WTC11 (cell line): ENCODE measurements around the gene ARHGEF39. TPM values are rescaled to one million over a fixed set of nuclear protein-coding genes. Genes with fewer than 3 reads are reported as not detected.

ENCODE experiments used
- ATAC-seq: fragments of 200-7000 bp; cut with Tn5 transposase; 2 replicates; pipeline ENCODE4 v1.10.0; 2021; ENCODE audit warnings: mild to moderate bottlenecking, moderate library complexity
- CTCF ChIA-PET: fragments of 300-600 bp; sonication (Branson Sonifier 250); formaldehyde crosslinking; loops from one replicate; lab custom pipeline; 2021; ENCODE audit warnings: antibody characterized with exemption; lab: Charles Lee
- POLR2A ChIA-PET: fragments of 350-600 bp; sonication (Branson Sonifier 250); formaldehyde crosslinking; loops from one replicate; lab custom pipeline; 2021; ENCODE audit warnings: antibody characterized with exemption; lab: Charles Lee
- DNase-seq: peaks from one replicate; pipeline ENCODE4 v3.0.0; 2021; ENCODE audit warnings: low spot score
- H3K27ac Mint-ChIP-seq: 2 replicates; pipeline ENCODE4 v1.8.0; 2021; ENCODE audit warnings: mixed read lengths
- H3K27me3 Mint-ChIP-seq: 2 replicates; pipeline ENCODE4 v1.8.0; 2021; ENCODE audit warnings: low read depth, mild to moderate bottlenecking, moderate library complexity, mixed read lengths
- H3K36me3 Mint-ChIP-seq: 2 replicates; pipeline ENCODE4 v1.8.0; 2021; ENCODE audit warnings: mixed read lengths
- H3K4me1 Mint-ChIP-seq: 2 replicates; pipeline ENCODE4 v1.8.0; 2022; ENCODE audit warnings: mixed read lengths
- H3K4me3 Mint-ChIP-seq: 2 replicates; pipeline ENCODE4 v1.8.0; 2021; ENCODE audit warnings: mild to moderate bottlenecking, moderate library complexity, mixed read lengths
- H3K9me3 Mint-ChIP-seq: 2 replicates; pipeline ENCODE4 v1.8.0; 2021; ENCODE audit warnings: mixed read lengths
- ATF1 ChIP-seq: sonication (generic); formaldehyde crosslinking; IDR thresholded peaks from 2 replicates; pipeline ENCODE4 v1.8.1; 2023; ENCODE audit warnings: mild to moderate bottlenecking, moderate library complexity, missing genetic modification reagents
- ELF4 ChIP-seq: sonication (generic); formaldehyde crosslinking; IDR thresholded peaks from 2 replicates; pipeline ENCODE4 v1.8.1; 2022; ENCODE audit warnings: low read depth, mild to moderate bottlenecking, moderate library complexity, missing genetic modification reagents
- HMGA2 ChIP-seq: fragments of 250-450 bp; sonication (Bioruptor Pico); IDR thresholded peaks from 2 replicates; pipeline ENCODE4 v1.4.0; 2021; ENCODE audit warnings: mild to moderate bottlenecking, moderate library complexity
- RELA ChIP-seq: sonication (generic); formaldehyde crosslinking; IDR thresholded peaks from 2 replicates; pipeline ENCODE4 v1.8.1; 2022; ENCODE audit warnings: missing genetic modification reagents, mild to moderate bottlenecking, borderline replicate concordance
- RORB ChIP-seq: fragments of 250-450 bp; sonication (Bioruptor Pico); IDR thresholded peaks from 2 replicates; pipeline ENCODE4 v1.9.0; 2021; ENCODE audit warnings: mild to moderate bottlenecking
- SMAD3 ChIP-seq: sonication (generic); formaldehyde crosslinking; IDR thresholded peaks from 2 replicates; pipeline ENCODE4 v1.8.0; 2022; ENCODE audit warnings: missing genetic modification reagents, mild to moderate bottlenecking, borderline replicate concordance
- TP53 ChIP-seq: sonication (generic); formaldehyde crosslinking; IDR thresholded peaks from 2 replicates; pipeline ENCODE4 v1.8.1; 2023; ENCODE audit warnings: mild to moderate bottlenecking, missing genetic modification reagents
- ZNF138 ChIP-seq: sonication (generic); formaldehyde crosslinking; conservative IDR thresholded peaks from 2 replicates; pipeline ENCODE4 v1.8.1; 2022; ENCODE audit warnings: mild to moderate bottlenecking, moderate library complexity, missing genetic modification reagents
- ZNF263 ChIP-seq: sonication (generic); formaldehyde crosslinking; IDR thresholded peaks from 2 replicates; pipeline ENCODE4 v1.8.1; 2022; ENCODE audit warnings: low read depth, mild to moderate bottlenecking, moderate library complexity, missing genetic modification reagents
- total RNA-seq: library from RNA; stranded (reverse); gene quantifications from 3 replicates; pipeline ENCODE4 v1.2.3, GENCODE V29; 2021
- TF ChIP-seq, protein P1 (sequence below): sonication (generic); formaldehyde crosslinking; IDR thresholded peaks from 2 replicates; pipeline ENCODE4 v1.8.0; 2022; ENCODE audit warnings: mild to moderate bottlenecking, missing genetic modification reagents
- TF ChIP-seq, protein P2 (sequence below): sonication (generic); formaldehyde crosslinking; IDR thresholded peaks from 2 replicates; pipeline ENCODE4 v1.8.0; 2023; ENCODE audit warnings: missing genetic modification reagents, mild to moderate bottlenecking, borderline replicate concordance
- TF ChIP-seq, protein P3 (sequence below): fragments of 250-450 bp; sonication (Bioruptor Pico); IDR thresholded peaks from 2 replicates; pipeline ENCODE4 v2.1.2; 2022; ENCODE audit warnings: mild to moderate bottlenecking, moderate library complexity
- TF ChIP-seq, protein P4 (sequence below): sonication (generic); formaldehyde crosslinking; IDR thresholded peaks from 2 replicates; pipeline ENCODE4 v1.8.1; 2022; ENCODE audit warnings: low read depth, mild to moderate bottlenecking, moderate library complexity, missing genetic modification reagents, borderline replicate concordance
- TF ChIP-seq, protein P5 (sequence below): sonication (generic); formaldehyde crosslinking; IDR thresholded peaks from 2 replicates; pipeline ENCODE4 v1.8.1; 2023; ENCODE audit warnings: mild to moderate bottlenecking, moderate library complexity, missing genetic modification reagents
- TF ChIP-seq, protein P6 (sequence below): sonication (generic); formaldehyde crosslinking; IDR thresholded peaks from 2 replicates; pipeline ENCODE4 v1.8.1; 2022; ENCODE audit warnings: low read depth, missing genetic modification reagents, borderline replicate concordance
- TF ChIP-seq, protein P7 (sequence below): sonication (generic); formaldehyde crosslinking; IDR thresholded peaks from 2 replicates; pipeline ENCODE4 v1.8.0; 2022; ENCODE audit warnings: mild to moderate bottlenecking, missing genetic modification reagents
- TF ChIP-seq, protein P8 (sequence below): sonication (generic); formaldehyde crosslinking; IDR thresholded peaks from 2 replicates; pipeline ENCODE4 v1.8.1; 2023; ENCODE audit warnings: mild to moderate bottlenecking, missing genetic modification reagents, borderline replicate concordance
- TF ChIP-seq, protein P9 (sequence below): sonication (generic); formaldehyde crosslinking; conservative IDR thresholded peaks from 2 replicates; pipeline ENCODE4 v1.8.1; 2022; ENCODE audit warnings: mild to moderate bottlenecking, missing genetic modification reagents

Gene ARHGEF39
- total RNA-seq, 1 experiment from 2014 or later = 23.8 TPM

DNA sequence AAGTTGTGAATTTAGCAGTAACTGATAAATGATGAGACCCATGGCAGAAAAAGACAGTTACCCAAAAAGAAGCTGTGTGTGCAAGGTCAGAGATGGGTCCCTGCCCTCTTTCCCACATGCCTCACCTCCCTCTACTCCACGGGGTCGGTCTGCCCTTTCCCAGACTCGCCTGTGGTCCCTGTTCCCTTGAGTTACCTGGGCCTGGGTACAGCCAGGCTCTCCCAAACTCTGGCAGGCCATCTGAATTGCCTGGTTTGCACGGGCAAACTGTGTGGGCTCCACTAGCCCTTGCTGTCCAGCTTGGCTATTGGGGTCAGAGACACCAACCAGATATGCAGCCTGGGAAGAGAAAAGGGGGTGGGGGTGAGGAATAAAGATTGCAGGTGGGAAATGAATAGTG, 43.2 kb upstream of the ARHGEF39 start (continued):
- TF ChIP-seq RORB (no peak), TP53 (CRISPR knock-in tag) (no peak), ATF1 (CRISPR knock-in tag) (no peak), ZNF263 (no peak)
- TF ChIP-seq, protein P1, sequence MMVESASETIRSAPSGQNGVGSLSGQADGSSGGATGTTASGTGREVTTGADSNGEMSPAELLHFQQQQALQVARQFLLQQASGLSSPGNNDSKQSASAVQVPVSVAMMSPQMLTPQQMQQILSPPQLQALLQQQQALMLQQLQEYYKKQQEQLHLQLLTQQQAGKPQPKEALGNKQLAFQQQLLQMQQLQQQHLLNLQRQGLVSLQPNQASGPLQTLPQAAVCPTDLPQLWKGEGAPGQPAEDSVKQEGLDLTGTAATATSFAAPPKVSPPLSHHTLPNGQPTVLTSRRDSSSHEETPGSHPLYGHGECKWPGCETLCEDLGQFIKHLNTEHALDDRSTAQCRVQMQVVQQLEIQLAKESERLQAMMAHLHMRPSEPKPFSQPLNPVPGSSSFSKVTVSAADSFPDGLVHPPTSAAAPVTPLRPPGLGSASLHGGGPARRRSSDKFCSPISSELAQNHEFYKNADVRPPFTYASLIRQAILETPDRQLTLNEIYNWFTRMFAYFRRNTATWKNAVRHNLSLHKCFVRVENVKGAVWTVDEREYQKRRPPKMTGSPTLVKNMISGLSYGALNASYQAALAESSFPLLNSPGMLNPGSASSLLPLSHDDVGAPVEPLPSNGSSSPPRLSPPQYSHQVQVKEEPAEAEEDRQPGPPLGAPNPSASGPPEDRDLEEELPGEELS (CRISPR knock-in tag) = no peak
- TF ChIP-seq, protein P2, sequence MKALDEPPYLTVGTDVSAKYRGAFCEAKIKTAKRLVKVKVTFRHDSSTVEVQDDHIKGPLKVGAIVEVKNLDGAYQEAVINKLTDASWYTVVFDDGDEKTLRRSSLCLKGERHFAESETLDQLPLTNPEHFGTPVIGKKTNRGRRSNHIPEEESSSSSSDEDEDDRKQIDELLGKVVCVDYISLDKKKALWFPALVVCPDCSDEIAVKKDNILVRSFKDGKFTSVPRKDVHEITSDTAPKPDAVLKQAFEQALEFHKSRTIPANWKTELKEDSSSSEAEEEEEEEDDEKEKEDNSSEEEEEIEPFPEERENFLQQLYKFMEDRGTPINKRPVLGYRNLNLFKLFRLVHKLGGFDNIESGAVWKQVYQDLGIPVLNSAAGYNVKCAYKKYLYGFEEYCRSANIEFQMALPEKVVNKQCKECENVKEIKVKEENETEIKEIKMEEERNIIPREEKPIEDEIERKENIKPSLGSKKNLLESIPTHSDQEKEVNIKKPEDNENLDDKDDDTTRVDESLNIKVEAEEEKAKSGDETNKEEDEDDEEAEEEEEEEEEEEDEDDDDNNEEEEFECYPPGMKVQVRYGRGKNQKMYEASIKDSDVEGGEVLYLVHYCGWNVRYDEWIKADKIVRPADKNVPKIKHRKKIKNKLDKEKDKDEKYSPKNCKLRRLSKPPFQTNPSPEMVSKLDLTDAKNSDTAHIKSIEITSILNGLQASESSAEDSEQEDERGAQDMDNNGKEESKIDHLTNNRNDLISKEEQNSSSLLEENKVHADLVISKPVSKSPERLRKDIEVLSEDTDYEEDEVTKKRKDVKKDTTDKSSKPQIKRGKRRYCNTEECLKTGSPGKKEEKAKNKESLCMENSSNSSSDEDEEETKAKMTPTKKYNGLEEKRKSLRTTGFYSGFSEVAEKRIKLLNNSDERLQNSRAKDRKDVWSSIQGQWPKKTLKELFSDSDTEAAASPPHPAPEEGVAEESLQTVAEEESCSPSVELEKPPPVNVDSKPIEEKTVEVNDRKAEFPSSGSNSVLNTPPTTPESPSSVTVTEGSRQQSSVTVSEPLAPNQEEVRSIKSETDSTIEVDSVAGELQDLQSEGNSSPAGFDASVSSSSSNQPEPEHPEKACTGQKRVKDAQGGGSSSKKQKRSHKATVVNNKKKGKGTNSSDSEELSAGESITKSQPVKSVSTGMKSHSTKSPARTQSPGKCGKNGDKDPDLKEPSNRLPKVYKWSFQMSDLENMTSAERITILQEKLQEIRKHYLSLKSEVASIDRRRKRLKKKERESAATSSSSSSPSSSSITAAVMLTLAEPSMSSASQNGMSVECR = no peak
- TF ChIP-seq, all 79 proteins: peak for 0

DNA sequence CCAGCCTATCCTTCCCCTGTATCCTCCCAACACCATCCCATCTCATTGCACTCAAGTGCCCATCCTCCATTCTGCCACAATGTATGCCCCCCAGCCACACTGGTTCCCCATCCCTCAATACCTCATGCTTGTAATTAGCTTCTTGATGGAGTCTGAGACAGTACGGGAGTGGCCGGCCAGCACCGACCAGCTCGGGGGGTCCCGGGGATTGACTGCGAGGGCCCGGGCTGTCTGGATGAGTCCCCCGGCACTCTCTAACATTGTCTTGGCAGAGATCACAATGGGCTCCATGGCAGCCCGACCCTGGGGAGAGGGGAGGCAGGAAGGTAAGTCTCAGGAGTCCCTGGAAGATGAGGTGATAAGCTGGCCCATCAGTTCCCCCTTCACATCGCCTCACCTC, 42.0 kb upstream of the ARHGEF39 start:
- H3K9me3 Mint-ChIP-seq = no peaks in the 10 kb centered on the region
- DNase-seq (no peak), ATAC-seq (no peak)
- ChIA-PET CTCF (interaction anchor here (1.7 kb wide), 1 partner anchor 10 kb away, joined by 5 read pairs; no protein-coding TSS in a partner anchor), POLR2A (no interaction called here)
- no peak overlapping the region for H3K27ac Mint-ChIP-seq
- H3K27me3 Mint-ChIP-seq = no peaks in the 10 kb centered on the region
- no peak overlapping the region for H3K4me3 Mint-ChIP-seq
- no peaks in the 10 kb centered on the region for H3K4me1 Mint-ChIP-seq
- peaks cover 83% of the 10 kb centered on the region for H3K36me3 Mint-ChIP-seq
- TF ChIP-seq, protein P3, sequence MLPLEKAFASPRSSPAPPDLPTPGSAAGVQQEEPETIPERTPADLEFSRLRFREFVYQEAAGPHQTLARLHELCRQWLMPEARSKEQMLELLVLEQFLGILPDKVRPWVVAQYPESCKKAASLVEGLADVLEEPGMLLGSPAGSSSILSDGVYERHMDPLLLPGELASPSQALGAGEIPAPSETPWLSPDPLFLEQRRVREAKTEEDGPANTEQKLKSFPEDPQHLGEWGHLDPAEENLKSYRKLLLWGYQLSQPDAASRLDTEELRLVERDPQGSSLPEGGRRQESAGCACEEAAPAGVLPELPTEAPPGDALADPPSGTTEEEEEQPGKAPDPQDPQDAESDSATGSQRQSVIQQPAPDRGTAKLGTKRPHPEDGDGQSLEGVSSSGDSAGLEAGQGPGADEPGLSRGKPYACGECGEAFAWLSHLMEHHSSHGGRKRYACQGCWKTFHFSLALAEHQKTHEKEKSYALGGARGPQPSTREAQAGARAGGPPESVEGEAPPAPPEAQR (CRISPR knock-in tag) = no peak
- TF ChIP-seq RELA = no peak
- no peak for TF ChIP-seq ELF4 (CRISPR knock-in tag)
- TF ChIP-seq, protein P4, sequence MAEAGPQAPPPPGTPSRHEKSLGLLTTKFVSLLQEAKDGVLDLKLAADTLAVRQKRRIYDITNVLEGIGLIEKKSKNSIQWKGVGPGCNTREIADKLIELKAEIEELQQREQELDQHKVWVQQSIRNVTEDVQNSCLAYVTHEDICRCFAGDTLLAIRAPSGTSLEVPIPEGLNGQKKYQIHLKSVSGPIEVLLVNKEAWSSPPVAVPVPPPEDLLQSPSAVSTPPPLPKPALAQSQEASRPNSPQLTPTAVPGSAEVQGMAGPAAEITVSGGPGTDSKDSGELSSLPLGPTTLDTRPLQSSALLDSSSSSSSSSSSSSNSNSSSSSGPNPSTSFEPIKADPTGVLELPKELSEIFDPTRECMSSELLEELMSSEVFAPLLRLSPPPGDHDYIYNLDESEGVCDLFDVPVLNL (CRISPR knock-in tag) = no peak
- no peak for TF ChIP-seq SMAD3 (CRISPR knock-in tag)
- TF ChIP-seq, protein P5, sequence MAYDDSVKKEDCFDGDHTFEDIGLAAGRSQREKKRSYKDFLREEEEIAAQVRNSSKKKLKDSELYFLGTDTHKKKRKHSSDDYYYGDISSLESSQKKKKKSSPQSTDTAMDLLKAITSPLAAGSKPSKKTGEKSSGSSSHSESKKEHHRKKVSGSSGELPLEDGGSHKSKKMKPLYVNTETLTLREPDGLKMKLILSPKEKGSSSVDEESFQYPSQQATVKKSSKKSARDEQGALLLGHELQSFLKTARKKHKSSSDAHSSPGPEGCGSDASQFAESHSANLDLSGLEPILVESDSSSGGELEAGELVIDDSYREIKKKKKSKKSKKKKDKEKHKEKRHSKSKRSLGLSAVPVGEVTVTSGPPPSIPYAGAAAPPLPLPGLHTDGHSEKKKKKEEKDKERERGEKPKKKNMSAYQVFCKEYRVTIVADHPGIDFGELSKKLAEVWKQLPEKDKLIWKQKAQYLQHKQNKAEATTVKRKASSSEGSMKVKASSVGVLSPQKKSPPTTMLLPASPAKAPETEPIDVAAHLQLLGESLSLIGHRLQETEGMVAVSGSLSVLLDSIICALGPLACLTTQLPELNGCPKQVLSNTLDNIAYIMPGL (CRISPR knock-in tag) = no peak
- TF ChIP-seq, protein P6, sequence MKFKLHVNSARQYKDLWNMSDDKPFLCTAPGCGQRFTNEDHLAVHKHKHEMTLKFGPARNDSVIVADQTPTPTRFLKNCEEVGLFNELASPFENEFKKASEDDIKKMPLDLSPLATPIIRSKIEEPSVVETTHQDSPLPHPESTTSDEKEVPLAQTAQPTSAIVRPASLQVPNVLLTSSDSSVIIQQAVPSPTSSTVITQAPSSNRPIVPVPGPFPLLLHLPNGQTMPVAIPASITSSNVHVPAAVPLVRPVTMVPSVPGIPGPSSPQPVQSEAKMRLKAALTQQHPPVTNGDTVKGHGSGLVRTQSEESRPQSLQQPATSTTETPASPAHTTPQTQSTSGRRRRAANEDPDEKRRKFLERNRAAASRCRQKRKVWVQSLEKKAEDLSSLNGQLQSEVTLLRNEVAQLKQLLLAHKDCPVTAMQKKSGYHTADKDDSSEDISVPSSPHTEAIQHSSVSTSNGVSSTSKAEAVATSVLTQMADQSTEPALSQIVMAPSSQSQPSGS (CRISPR knock-in tag) = no peak
- TF ChIP-seq HMGA2 = no peak
- TF ChIP-seq, protein P7, sequence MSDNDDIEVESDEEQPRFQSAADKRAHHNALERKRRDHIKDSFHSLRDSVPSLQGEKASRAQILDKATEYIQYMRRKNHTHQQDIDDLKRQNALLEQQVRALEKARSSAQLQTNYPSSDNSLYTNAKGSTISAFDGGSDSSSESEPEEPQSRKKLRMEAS (CRISPR knock-in tag) = no peak
- TF ChIP-seq, protein P8, sequence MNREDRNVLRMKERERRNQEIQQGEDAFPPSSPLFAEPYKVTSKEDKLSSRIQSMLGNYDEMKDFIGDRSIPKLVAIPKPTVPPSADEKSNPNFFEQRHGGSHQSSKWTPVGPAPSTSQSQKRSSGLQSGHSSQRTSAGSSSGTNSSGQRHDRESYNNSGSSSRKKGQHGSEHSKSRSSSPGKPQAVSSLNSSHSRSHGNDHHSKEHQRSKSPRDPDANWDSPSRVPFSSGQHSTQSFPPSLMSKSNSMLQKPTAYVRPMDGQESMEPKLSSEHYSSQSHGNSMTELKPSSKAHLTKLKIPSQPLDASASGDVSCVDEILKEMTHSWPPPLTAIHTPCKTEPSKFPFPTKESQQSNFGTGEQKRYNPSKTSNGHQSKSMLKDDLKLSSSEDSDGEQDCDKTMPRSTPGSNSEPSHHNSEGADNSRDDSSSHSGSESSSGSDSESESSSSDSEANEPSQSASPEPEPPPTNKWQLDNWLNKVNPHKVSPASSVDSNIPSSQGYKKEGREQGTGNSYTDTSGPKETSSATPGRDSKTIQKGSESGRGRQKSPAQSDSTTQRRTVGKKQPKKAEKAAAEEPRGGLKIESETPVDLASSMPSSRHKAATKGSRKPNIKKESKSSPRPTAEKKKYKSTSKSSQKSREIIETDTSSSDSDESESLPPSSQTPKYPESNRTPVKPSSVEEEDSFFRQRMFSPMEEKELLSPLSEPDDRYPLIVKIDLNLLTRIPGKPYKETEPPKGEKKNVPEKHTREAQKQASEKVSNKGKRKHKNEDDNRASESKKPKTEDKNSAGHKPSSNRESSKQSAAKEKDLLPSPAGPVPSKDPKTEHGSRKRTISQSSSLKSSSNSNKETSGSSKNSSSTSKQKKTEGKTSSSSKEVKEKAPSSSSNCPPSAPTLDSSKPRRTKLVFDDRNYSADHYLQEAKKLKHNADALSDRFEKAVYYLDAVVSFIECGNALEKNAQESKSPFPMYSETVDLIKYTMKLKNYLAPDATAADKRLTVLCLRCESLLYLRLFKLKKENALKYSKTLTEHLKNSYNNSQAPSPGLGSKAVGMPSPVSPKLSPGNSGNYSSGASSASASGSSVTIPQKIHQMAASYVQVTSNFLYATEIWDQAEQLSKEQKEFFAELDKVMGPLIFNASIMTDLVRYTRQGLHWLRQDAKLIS (CRISPR knock-in tag) = no peak
- TF ChIP-seq ZNF138 = no peak
- TF ChIP-seq, protein P9, sequence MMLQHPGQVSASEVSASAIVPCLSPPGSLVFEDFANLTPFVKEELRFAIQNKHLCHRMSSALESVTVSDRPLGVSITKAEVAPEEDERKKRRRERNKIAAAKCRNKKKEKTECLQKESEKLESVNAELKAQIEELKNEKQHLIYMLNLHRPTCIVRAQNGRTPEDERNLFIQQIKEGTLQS (CRISPR knock-in tag) = no peak
- no peak for TF ChIP-seq ATF1 (CRISPR knock-in tag)
